HCT116 (cell line): ENCODE results near the gene MBNL2. TPM values are rescaled to one million over a fixed set of nuclear protein-coding genes. Genes with fewer than 3 reads are reported as not detected.

Source experiments
- ATAC-seq: fragments of 200-7000 bp; cut with Tn5 transposase; 2 replicates; pipeline ENCODE4 v1.9.1; 2020; ENCODE audit warnings: mild to moderate bottlenecking, moderate library complexity
- BruUV-seq: library from RNA; stranded (reverse); fragments of 400-500 nt; replicated peaks from 2 replicates; lab custom pipeline; 2021; lab: Mats Ljungman, UMichigan
- CTCF ChIA-PET: fragments of 300-600 bp; sonication (Branson Sonifier 250); formaldehyde crosslinking; loops from one replicate; lab custom pipeline; 2021; ENCODE audit warnings: antibody characterized with exemption; lab: Charles Lee
- POLR2A ChIA-PET: fragments of 300-600, 350-600 bp; sonication (Branson Sonifier 250); formaldehyde crosslinking; loops from one replicate; lab custom pipeline; 2021; ENCODE audit warnings: antibody characterized with exemption; lab: Charles Lee
- RAD21 ChIA-PET, 2 experiments: fragments of 300-600 bp; sonication (Branson Sonifier 250); formaldehyde crosslinking; loops; one replicate each; lab custom pipeline; 2023; ENCODE audit warnings: low total read pairs in 2 of 2; ENCODE audit not compliant: uncharacterized antibody in 2 of 2, unreplicated experiment in 2 of 2, low non-redundant PET in 1 of 2; lab: Charles Lee
- DNase-seq: peaks from one replicate; pipeline ENCODE4 v3.0.0-alpha.2; 2010; ENCODE audit warnings: low read depth, low spot score
- H2AFZ ChIP-seq: fragments of 200-600 bp; shearing (Covaris generic), sonication (generic); 2 replicates; pipeline ENCODE4 v1.6.1; 2017; ENCODE audit warnings: low read depth, mixed run types, mixed read lengths, antibody characterized with exemption, low read length; ENCODE audit not compliant: poor library complexity, severe bottlenecking
- H3K27ac ChIP-seq: 2 replicates; pipeline ENCODE4 v1.5.1; 2012; ENCODE audit warnings: low read depth, low read length
- H3K27me3 ChIP-seq: fragments of 200-600 bp; sonication (generic); 2 replicates; pipeline ENCODE4 v1.6.1; 2016; ENCODE audit warnings: mixed run types, low read length, mixed read lengths; ENCODE audit not compliant: insufficient read depth
- H3K36me3 ChIP-seq, 2 experiments: fragments of 200-500 bp in 1 of 2; fragments of 200-600 bp in 1 of 2; sonication (Bioruptor generic) in 1 of 2; sonication (generic) in 1 of 2; 2 replicates each; pipeline versions ENCODE4 v1.5.1 to v1.6.1; 2014 to 2016; ENCODE audit warnings: low read length in 2 of 2, inconsistent platforms in 1 of 2, mixed read lengths in 1 of 2, mixed run types in 1 of 2; ENCODE audit not compliant: insufficient read depth in 2 of 2, control insufficient read depth in 1 of 2
- H3K4me1 ChIP-seq, 2 experiments: fragments of 200-600 bp in 1 of 2; sonication (generic) in 1 of 2; 2 replicates each; pipeline versions ENCODE4 v1.5.1 to v1.6.1; 2012 to 2017; ENCODE audit warnings: low read length in 2 of 2, inconsistent platforms in 1 of 2, mild to moderate bottlenecking in 1 of 2, mixed read lengths in 1 of 2, mixed run types in 1 of 2, moderate library complexity in 1 of 2; ENCODE audit not compliant: insufficient read depth in 2 of 2, control insufficient read depth in 1 of 2
- H3K4me2 ChIP-seq: fragments of 200-600 bp; sonication (generic); 2 replicates; pipeline ENCODE4 v1.6.1; 2017; ENCODE audit warnings: mixed run types, low read length, mixed read lengths
- H3K4me3 ChIP-seq, 2 experiments: fragments of 200-600 bp in 1 of 2; sonication (generic) in 1 of 2; replicated peaks in 1 of 2; 2 replicates each; pipeline ENCODE4 v1.5.1; 2011 to 2016; ENCODE audit warnings: low read length in 2 of 2, control low read depth in 1 of 2, low read depth in 1 of 2, mild to moderate bottlenecking in 1 of 2, mixed read lengths in 1 of 2, mixed run types in 1 of 2
- H3K79me2 ChIP-seq: fragments of 200-600 bp; sonication (generic); 2 replicates; pipeline ENCODE4 v1.6.1; 2017; ENCODE audit warnings: mild to moderate bottlenecking, mixed run types, low read length, moderate library complexity, mixed read lengths; ENCODE audit not compliant: insufficient read depth
- H3K9ac ChIP-seq: fragments of 200-600 bp; sonication (generic); 2 replicates; pipeline ENCODE4 v1.6.1; 2016; ENCODE audit warnings: low read length, mixed read lengths
- H3K9me2 ChIP-seq: fragments of 200-600 bp; sonication (generic), shearing (Covaris generic); 2 replicates; pipeline ENCODE4 v1.6.1; 2017; ENCODE audit warnings: mixed run types, mild to moderate bottlenecking, moderate library complexity; ENCODE audit not compliant: insufficient read depth
- H3K9me3 ChIP-seq, 2 experiments: fragments of 200-500 bp in 1 of 2; fragments of 200-600 bp in 1 of 2; sonication (Bioruptor generic) in 1 of 2; sonication (generic) in 1 of 2; 2 replicates each; pipeline ENCODE4 v1.6.1; 2014 to 2017; ENCODE audit warnings: low read length in 2 of 2, mixed read lengths in 2 of 2, inconsistent platforms in 1 of 2, low read depth in 1 of 2, mild to moderate bottlenecking in 1 of 2, mixed run types in 1 of 2, moderate library complexity in 1 of 2; ENCODE audit not compliant: control insufficient read depth in 1 of 2, insufficient read depth in 1 of 2
- H4K20me1 ChIP-seq: fragments of 200-600 bp; sonication (generic), shearing (Covaris generic); 2 replicates; pipeline ENCODE4 v1.6.1; 2017; ENCODE audit warnings: mixed run types, mild to moderate bottlenecking, moderate library complexity; ENCODE audit not compliant: insufficient read depth
- CBX3 ChIP-seq: IDR thresholded peaks from 2 replicates; pipeline ENCODE4 v1.6.1; 2012; ENCODE audit warnings: low read depth
- CEBPB ChIP-seq: IDR thresholded peaks from 2 replicates; pipeline ENCODE4 v1.6.1; 2012; ENCODE audit warnings: low read depth
- CTCF ChIP-seq, 3 experiments: fragments of 200-600 bp in 1 of 3; sonication (generic) in 1 of 3; IDR thresholded peaks in 2 of 3; conservative IDR thresholded peaks in 1 of 3; 2 replicates each; pipeline ENCODE4 v1.5.1; 2012 to 2017; ENCODE audit warnings: low read depth in 2 of 3, low read length in 2 of 3, antibody characterized with exemption in 1 of 3, borderline replicate concordance in 1 of 3, control low read depth in 1 of 3, mild to moderate bottlenecking in 1 of 3, mixed read lengths in 1 of 3, mixed run types in 1 of 3, moderate library complexity in 1 of 3; ENCODE audit not compliant: insufficient read depth in 1 of 3
- ELF1 ChIP-seq: IDR thresholded peaks from 2 replicates; pipeline ENCODE4 v1.6.1; 2012; ENCODE audit warnings: low read depth, borderline replicate concordance
- EZH2 ChIP-seq: fragments of 200-600 bp; sonication (generic); IDR thresholded peaks from 2 replicates; pipeline ENCODE4 v1.6.1; 2017; ENCODE audit warnings: antibody characterized with exemption, mixed run types
- FOSL1 ChIP-seq: IDR thresholded peaks from 2 replicates; pipeline ENCODE4 v1.6.1; 2012; ENCODE audit warnings: low read depth
- MAX ChIP-seq: IDR thresholded peaks from 2 replicates; pipeline ENCODE4 v1.6.1; 2012
- POLR2A ChIP-seq: IDR thresholded peaks from 2 replicates; pipeline ENCODE4 v1.7.0; 2011; ENCODE audit warnings: borderline replicate concordance; ENCODE audit not compliant: insufficient read depth, insufficient read length; ENCODE audit errors: extremely low read depth
- POLR2AphosphoS5 ChIP-seq: IDR thresholded peaks from 2 replicates; pipeline ENCODE4 v1.6.1; 2011; ENCODE audit warnings: mild to moderate bottlenecking, low read depth, low read length, moderate library complexity
- RAD21 ChIP-seq: IDR thresholded peaks from 2 replicates; pipeline ENCODE4 v1.6.1; 2012; ENCODE audit warnings: low read depth, mild to moderate bottlenecking
- REST ChIP-seq: IDR thresholded peaks from 2 replicates; pipeline ENCODE4 v1.6.1; 2012; ENCODE audit warnings: low read depth
- SIN3A ChIP-seq: IDR thresholded peaks from 2 replicates; pipeline ENCODE4 v1.6.1; 2012; ENCODE audit warnings: low read depth
- SRF ChIP-seq: IDR thresholded peaks from 2 replicates; pipeline ENCODE4 v1.6.1; 2012; ENCODE audit warnings: low read depth
- TCF7L2 ChIP-seq: IDR thresholded peaks from 2 replicates; pipeline ENCODE4 v1.7.0; 2011; ENCODE audit warnings: borderline replicate concordance, inconsistent platforms; ENCODE audit not compliant: insufficient read depth, insufficient read length; ENCODE audit errors: extremely low read depth
- YY1 ChIP-seq: IDR thresholded peaks from 2 replicates; pipeline ENCODE4 v1.6.1; 2011; ENCODE audit warnings: low read length, low read depth, moderate library complexity, mild to moderate bottlenecking; ENCODE audit not compliant: insufficient replicate concordance; ENCODE audit errors: extremely low read depth
- ZBTB33 ChIP-seq: IDR thresholded peaks from 2 replicates; pipeline ENCODE4 v1.6.1; 2011; ENCODE audit warnings: mild to moderate bottlenecking, low read length, moderate library complexity; ENCODE audit not compliant: insufficient replicate concordance; ENCODE audit errors: extremely low read depth
- ZFX ChIP-seq: fragments of 450-650 bp; IDR thresholded peaks from 2 replicates; pipeline ENCODE4 v1.6.1; 2017
- ZNF274 ChIP-seq: fragments of 200-500 bp; sonication (Bioruptor generic); IDR thresholded peaks from 2 replicates; pipeline ENCODE4 v1.6.1; 2014; ENCODE audit warnings: mild to moderate bottlenecking, low read depth, low read length, inconsistent platforms
- intact Hi-C: fragments of 100-400 bp; cut with micrococcal nuclease; formaldehyde crosslinking; loops from 2 replicates; pipeline ENCODE4 v1.10.0; 2022
- total RNA-seq: library from RNA; stranded (reverse); gene quantifications from one replicate; pipeline ENCODE4 v1.2.1, GENCODE V29; 2021; ENCODE audit not compliant: unreplicated experiment

Gene MBNL2
- total RNA-seq, 1 experiment from 2014 or later: 73.9 TPM

GRCh38 chr13:97239943-97240787 lies 18.0 kb downstream of the MBNL2 start:
- Histone ChIP-seq H3K27ac (no peak overlapping the region), H3K4me1 (peaks cover 18 to 40% of the 10 kb centered on the region in 2 experiments; a peak in 3 of 4 replicates), H3K36me3 (no peaks in the 10 kb centered on the region; a peak in 1 of 4 replicates), H3K9me2 (no peaks in the 10 kb centered on the region), H3K4me3 (no peak overlapping the region), H2AFZ (no peak overlapping the region), H3K27me3 (no peaks in the 10 kb centered on the region), H4K20me1 (no peaks in the 10 kb centered on the region)
- RAD21 ChIA-PET: interaction anchor here in 1 of 2 experiments (0.5 kb wide), 1 partner anchor 8 kb away, joined by 4 read pairs; no protein-coding TSS in a partner anchor
- ATAC-seq (no peak), DNase-seq (no peak)
- TF ChIP-seq ZFX: no peak
- no peak for TF ChIP-seq CTCF (IDR thresholded peaks at IDR 0.05 in 2 of 3, conservative IDR thresholded peaks at IDR 0.05 in 1 of 3; ENCODE audit: borderline replicate concordance in 1 of 3, insufficient read depth in 1 of 3, low read depth in 2 of 3, low read length in 2 of 3)
- TF ChIP-seq SRF: no peak
- TF ChIP-seq CBX3: no peak
- no peak for TF ChIP-seq REST
- TF ChIP-seq TCF7L2: no peak
- no peak for TF ChIP-seq YY1
- no peak for TF ChIP-seq ZBTB33
- TF ChIP-seq RAD21: no peak
- no peak for TF ChIP-seq ZNF274
- no peak for TF ChIP-seq POLR2AphosphoS5
- no peak for TF ChIP-seq SIN3A
- TF ChIP-seq POLR2A: no peak
- TF ChIP-seq EZH2: no peak
- TF ChIP-seq FOSL1: no peak
- TF ChIP-seq CEBPB: no peak
- no peak for TF ChIP-seq MAX
- no peak for TF ChIP-seq ELF1
- TF ChIP-seq, all 23 proteins: peak for 0
- CTCF ChIA-PET: interaction anchor here (1.1 kb wide), 1 partner anchor 130 kb away, joined by 4 read pairs; no protein-coding TSS in a partner anchor
- POLR2A ChIA-PET: interaction anchor here (1.2 to 2.1 kb wide), 2 partner anchors 11 to 17 kb away, joined by 3 to 6 read pairs; partner anchors contain the start of gene MBNL2
- intact Hi-C loops: no loop called here
- no TSS peak for BruUV-seq
- Histone ChIP-seq H3K9ac (no peak overlapping the region), H3K79me2 (peaks cover 61% of the 10 kb centered on the region), H3K9me3 (no peaks in the 10 kb centered on the region), H3K4me2 (no peak overlapping the region)
